OCI-M2 (cell line): ENCODE results near the gene XIRP2.
"Not testable (repeated sequence)": the region's sequence is repeated elsewhere in the genome, so short reads cannot be mapped to it uniquely, and the experiment has no call there.

ENCODE experiments used
- DNase-seq: peaks from one replicate; lab custom pipeline; 2025; ENCODE audit not compliant: unreplicated experiment; lab: John Stamatoyannopoulos, UW

The XIRP2 gene

DNA sequence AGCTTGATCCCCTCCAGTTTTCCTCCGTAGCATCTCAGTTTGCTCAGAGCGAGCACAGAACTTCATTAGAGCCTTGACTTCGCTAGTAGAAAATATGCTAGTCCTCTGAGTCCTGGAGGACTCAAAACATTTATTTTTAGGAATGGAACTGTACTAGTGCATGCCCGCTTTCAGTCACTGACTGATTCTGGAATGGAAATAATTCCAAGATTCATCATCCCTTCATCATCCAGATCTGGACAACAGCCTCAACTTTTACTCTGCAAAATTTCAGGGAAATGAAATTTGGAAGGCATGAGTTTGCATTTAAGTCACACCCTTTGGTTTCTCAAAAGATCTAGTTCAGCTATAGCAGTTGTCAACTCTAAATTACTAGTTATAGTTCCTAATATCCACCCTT lies 304.6 kb downstream of the XIRP2 start:
- DNase-seq: no peak

DNA sequence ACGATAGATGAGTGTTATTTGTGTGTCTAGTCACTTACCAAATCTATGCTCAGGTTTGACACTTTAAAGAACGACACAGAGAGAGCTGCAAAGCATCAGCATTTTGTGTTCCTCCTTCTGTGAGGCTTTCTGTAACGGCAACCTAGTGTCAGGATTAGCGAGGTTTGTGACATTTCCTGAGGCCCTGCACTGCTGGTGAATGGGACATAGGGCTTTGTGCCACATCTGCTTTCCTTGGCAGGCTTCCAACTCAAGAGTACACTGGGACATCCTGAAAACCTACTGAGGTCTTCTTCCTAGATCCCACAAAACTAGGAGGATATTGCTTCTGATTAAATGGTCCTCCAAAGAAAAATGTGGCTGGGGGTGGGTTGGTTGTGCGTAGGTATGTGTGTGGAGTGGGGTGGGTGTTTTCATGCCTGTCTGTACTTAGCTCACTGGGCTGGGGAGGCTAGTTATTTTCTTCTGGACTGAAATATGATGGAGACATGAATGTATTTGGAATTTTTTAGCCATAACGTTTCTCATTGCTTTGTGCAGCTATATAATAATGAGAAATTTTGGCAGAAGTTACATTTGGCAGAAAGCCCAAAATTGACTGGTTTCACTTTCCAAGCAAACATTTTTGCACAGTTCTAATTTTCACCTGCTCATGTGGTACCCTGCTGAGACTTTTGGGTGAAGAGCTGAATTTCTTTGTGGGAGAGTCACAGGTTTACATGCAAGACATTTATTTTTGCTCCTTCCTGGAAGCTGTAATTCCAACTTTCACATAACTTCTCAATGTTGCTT lies 308.4 kb downstream of the XIRP2 start:
- DNase-seq: no peak

DNA sequence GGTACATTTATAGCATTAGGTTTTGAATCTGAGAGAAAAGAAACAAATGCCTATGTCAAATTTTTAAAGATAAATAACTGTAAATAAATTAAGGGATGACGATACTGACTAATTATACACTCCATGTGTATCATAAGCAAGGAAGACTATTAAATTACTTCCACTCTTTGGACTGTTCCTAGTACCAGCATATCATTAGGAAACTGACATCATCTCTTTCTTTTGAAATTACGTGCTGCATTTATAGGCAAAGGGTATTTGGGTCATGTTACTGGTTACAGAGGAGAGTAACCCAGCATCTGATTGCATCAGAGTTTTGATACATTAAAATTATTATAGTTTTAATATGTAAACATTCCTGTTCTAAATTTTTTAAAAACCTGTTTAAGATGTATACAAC lies 309.7 kb downstream of the XIRP2 start:
- DNase-seq: no peak

DNA sequence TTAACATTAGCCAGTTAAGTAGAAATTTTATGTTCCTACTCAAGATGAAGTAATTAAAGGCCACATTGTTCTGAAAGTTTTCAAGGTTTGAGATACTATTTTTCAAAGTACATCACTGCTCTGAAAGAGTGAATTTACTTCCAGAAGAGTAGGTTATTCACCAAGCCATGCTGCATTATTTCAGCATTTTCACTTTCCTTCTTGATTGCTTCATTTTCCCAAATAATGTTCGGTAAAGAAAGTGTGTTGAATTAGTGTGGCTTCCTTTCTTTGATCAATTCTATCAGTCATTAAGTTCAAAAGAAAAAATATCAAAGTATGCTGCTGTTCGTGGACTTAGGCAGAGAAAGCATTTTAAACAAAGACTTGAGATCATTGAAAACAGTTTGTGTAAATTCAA lies 310.3 kb downstream of the XIRP2 start:
- DNase-seq: no peak

DNA sequence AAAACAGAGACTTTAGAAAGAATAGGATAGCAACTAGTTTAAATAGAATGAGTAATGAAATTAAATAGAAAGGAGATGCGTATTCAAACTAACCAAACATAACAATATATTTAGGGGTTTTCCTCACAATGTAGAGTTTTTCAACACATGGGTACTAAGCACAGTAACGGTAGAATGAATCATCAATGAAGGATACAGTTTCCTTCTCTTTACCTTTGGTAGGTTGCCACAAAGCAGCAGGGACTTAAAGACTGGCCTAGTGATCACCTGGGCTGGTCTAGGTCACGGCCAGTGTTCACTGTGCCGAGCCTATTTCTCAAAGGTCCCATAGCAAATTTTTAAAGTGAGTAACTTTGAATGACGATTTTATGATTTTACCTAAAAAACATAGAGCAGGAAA lies 311.7 kb downstream of the XIRP2 start:
- DNase-seq: no peak

DNA sequence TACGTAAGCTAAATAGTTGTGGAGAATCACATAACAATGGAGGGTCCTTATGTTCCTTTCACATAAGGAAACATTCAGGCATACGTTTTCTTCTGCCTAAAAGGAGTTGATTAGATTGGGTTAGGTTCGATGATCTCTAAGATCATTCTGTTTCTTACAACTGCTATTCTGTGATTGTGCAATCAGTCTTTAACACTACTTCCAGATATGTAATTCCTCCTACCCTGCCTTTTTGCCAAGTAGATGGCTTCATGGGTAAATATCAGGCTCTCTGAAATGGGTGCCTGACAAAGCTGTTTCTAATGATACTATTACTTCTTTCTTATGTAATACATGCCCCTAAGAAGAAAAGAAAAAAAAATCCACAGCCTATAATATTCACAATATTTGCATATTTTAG lies 321.5 kb downstream of the XIRP2 start:
- no peak for DNase-seq

DNA sequence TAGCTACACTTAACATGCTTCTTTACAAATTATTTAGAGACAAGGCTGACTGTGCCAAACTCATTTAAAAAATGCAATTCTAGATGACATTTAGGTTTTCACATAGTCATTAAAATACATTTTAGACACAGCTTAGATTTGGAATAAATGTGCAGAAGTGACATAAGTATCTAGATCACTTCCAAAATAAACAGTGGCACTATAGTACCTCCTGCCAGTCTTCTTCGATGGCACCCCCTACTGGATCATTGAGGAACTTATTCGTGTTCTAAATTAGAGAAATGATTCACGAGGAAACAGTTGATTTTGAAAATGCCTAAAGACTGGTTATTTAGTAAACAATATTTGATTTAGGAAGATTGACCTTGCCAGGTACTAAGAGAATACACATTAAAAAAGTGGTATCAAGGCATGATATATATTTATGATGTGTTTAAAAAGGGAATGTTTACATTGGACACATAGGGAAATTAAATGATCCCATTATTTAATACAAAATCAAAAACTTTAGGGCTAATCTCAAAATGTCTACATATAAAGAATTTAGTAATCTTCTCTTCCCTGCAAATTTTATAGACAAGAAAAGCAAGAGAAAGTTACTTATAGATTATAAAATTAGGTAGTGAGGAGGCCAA lies 323.9 kb downstream of the XIRP2 start:
- no peak for DNase-seq

DNA sequence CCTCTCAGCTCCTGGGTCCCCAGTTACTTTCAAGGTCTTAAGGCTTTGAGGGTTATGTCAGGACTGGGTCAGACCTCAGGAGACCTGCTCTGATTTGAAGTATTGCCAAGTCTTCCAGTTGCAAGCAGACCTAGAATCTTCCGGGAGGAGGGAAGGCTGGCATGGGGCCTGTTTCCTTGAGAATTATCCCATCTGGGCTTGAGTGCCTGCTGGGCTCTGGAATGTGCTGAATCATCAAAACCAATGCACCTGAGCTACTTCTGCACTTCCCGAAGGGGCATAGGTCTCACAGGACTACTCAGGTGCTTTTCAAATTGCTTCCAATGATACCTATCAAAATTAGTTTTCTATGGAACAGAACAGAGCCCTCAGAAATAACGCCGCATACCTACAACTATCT lies 327.3 kb downstream of the XIRP2 start:
- no peak for DNase-seq

DNA sequence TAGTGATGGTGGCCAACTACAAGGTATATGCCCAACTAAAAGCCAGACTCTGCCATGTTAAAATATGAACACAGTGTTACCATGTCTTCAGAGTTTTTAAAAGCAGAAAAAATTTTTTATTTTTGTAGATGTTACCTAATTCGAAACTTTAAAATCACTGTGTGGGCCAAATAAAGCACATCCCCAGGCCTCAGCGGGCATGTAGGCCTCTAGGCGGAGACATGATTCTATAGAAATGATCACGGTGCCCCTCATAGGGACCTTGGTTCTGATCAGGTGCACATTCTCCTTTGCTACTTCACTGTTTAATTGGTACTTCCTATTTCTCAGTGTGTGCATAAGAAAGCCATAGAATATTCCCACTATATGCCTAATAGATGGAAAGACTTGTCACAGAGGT lies 349.2 kb downstream of the XIRP2 start:
- no peak for DNase-seq

DNA sequence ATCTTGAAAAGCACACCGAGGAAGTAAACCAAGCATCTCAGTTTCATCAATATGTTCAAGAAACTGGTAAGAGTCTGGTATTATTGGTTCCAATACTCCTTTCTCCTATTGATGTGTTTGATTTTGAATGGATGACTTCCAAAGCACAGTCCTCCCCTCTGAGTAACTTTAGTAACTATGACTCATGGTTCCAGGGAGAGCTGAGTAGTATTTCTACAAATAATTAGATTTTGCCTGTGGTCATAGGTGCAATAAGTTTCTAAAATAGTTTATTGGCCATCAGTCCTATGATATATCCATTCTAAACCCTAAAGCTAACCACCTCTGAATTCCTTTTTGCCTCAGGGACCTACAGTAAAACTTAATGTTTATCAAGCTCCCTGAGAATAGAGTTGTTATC lies 352.4 kb downstream of the XIRP2 start:
- DNase-seq: no peak

DNA sequence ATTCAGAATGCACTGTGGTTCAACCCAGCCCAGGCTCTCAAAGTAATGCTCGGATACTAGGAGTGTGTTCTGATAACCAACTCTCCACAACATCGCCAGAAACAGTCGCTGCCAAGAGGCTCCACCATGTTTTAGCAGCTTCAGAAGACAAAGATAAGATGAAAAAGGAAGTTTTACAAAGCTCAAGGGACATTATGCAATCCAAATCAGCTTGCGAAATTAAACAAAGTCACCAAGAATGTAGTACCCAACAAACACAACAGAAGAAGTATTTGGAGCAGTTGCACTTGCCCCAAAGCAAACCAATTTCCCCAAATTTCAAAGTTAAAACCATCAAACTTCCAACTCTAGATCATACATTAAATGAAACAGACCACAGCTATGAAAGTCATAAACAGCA lies 360.9 kb downstream of the XIRP2 start:
- DNase-seq: no peak

DNA sequence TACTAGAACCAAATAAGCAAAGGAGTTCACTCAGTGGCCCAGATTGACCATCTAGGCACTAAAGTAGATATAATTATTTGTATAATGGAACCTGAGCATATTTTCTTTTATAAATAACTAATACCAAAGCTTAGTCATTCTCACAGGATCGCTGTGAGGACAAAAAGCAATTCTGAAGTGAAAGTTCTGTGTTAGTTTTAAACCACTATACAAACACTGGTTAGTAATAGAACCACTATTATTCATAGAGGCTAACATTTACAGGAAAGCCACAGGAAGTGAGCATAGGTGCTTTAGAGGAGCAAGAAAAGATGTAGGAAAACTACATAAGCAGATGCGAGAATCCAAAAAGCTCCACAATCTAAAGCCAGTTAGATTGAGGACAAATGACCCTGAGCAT lies 364.7 kb downstream of the XIRP2 start:
- no peak for DNase-seq

DNA sequence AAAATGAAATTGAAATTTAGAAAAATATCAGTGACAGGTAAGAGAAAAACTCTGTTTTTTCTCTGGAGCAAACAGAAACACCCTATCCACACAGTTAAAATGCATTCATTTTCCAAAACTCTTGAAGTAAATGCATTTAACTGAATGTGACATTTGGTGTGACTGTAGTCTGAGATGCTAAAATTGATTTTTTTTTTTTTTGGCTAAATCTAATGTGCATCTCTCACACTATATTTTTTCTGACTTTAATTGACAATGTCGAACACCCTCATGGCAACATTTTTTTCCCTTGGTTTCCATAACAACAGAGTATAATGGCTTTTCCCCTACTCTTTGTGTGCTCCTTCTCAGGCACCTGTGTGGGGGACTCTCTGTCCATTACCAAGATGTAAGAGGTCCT lies 366.4 kb downstream of the XIRP2 start:
- no peak for DNase-seq

DNA sequence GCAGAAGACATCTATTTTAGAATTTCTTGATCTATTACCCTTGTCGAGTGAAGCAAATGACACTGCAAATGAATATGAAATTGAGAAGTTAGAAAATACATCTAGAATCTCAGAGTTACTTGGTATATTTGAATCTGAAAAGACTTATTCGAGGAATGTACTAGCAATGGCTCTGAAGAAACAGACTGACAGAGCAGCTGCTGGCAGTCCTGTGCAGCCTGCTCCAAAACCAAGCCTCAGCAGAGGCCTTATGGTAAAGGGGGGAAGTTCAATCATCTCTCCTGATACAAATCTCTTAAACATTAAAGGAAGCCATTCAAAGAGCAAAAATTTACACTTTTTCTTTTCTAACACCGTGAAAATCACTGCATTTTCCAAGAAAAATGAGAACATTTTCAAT lies 370.4 kb downstream of the XIRP2 start:
- DNase-seq: no peak

DNA sequence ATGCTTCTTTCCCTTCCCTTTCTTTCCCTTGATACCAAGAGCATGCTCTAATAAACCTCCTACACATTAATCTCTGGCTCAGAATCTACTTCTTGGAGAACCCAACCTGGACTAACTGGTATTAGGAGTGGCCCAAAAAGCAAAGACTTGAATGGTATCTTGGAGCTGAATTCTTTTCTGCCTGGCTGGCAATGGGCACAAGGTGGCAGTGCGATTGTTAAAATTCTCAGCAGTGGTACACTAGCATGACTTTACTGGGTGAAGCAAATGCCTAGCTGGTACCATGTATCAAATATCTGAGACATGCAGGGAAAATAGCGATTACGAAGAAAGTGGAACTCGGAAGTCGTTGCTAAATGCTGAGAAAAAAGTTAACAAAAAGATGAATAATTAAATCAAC lies 376.1 kb downstream of the XIRP2 start:
- DNase-seq: no peak

DNA sequence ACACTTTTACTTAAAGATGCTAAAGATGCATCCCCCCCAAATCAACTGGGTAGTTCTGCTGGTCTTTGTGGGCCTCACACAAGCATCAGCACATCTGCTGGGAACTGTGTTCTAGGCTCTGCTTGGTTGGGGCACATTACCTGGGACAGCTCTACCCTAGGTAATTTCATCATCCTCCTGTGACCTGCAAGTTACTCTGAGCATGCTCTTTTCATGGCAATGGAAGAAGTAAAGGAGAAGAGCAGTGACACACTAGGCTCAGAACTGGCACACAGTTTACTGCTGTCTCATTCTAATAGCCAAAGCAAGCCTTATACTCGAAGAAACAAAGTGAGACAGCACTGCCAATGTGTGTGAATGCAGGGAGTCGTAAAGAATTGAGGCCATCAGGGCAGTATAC lies 376.7 kb downstream of the XIRP2 start:
- DNase-seq: no peak

DNA sequence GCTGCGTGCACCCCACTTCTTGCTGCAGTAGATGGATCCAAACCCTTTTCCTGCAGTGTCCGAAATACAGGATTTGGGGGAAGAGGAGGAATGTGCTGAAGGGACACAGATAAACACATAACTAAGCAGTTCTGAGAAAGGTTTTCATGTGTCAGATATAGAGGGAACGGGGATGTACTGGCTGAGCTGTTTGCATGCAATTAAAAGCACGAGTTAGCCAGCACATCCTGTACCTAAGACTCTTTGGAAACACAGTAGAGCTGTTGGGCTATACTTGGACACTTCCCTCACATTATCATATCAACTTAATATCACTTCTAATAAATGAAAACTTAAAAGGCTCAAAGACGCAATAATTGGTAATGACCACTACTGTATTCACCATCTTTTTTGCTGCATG lies 377.4 kb downstream of the XIRP2 start:
- no peak for DNase-seq

DNA sequence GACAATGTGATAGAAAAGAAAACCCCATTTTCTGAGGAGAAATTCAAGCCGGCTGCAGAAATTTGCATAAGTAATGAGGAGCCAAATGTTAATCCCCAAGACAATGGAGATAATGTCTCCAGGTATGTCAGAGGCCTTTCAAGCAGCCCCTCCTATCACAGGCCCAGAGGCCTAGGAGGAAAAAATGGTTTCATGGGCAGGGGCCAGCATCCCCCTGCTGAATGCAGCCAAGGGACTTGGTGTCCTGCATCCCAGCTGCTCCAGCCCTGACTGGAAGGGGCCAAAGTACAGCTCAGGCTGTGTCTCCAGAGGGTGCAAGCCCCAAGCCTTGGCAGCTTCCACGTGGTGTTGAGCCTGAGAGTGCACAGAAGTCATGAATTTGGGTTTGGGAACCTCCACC lies 380.0 kb downstream of the XIRP2 start:
- not testable (repeated sequence) for DNase-seq

DNA sequence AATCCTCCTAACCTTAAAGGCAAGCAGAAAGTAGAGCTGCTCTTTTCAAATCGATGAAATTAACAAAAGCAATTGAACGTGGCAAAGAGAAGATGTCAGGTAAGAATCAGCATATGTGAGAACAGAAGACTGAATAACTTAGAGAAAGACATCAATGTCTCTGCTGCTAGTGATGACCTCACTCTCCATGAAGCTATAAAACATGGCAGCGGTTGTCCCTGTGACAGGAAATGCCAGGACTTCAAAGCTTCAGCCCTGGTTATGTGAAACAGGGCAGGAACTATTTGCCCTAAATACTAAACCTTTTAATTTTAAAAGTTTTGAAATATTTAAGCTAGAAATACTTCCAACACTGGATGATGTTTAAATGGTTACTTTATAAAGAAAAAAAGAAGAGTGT lies 383.7 kb downstream of the XIRP2 start:
- DNase-seq: no peak

DNA sequence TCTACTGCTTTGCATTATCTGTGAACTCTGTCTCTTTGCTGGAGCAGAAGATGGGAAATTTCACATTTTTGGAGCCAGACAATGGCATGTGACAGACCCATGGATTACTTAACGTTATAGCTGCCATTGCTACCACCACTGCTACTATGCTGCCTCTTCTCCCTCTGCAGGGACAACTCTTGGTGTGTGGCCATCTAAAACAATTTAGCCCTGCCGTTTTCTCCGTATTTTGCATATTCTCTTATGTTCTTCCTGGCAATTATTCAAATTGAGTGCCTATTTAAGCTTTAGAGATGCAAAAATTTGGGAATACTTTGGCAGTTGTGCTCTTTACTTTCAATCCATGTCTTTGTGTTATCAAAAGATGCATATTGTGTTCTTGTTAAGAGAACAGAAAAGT lies 386.8 kb downstream of the XIRP2 start:
- DNase-seq: no peak

DNA sequence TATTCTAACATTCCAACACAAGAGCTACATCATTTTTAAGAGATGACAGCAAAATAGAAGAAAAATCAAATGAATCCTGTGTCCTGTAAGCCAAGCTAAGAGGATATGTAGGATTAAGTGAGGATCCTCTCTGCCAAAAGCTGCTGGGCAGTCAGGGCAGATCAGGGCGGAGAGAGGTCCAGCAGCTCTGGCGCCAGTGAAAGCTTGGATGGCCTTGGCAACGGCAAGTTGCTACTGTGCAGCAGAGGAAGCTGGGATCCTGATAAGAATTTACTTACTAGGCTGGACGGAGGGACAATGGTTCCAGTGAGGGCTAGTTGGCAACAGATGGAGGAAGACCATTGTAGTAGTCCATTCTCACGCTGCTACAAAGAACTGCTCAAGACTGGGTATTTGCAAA lies 391.5 kb downstream of the XIRP2 start:
- DNase-seq: no peak

DNA sequence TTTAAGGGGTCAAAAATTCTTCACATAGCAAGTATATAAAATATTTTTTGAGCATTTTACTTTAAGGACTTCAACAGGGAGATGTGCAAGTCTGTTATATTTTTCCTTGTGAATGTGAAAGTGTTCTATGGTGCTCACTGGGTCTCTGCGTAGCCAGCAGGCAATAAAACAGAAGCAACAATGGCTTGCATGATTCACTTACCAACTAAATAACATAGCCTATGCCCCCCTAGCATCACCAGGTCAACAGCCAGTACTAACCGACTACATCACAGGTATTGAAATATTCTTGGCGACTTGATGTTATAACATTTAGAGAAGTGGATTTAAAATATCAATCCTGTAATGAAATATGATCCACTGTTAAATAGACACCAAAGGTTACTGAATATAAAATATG lies 398.9 kb downstream of the XIRP2 start:
- DNase-seq: no peak
